OCI-LY1 (cell line): Measurements from ENCODE around the gene SIAH1.

Experiments
- CTCF ChIP-seq: fragments of 200-600 bp; sonication (generic), shearing (Covaris generic); IDR thresholded peaks from 2 replicates; pipeline ENCODE4 v1.5.1; 2017; ENCODE audit warnings: mild to moderate bottlenecking, antibody characterized with exemption, low read length, moderate library complexity, mixed read lengths
- EZH2 ChIP-seq: fragments of 200-600 bp; sonication (generic), shearing (Covaris generic); IDR thresholded peaks from 2 replicates; pipeline ENCODE4 v1.8.0; 2017; ENCODE audit warnings: borderline replicate concordance, mixed run types, mild to moderate bottlenecking, antibody characterized with exemption, low read length, moderate library complexity, mixed read lengths

- TF ChIP-seq CTCF (no peak), EZH2 (no peak)
These were observed 68.2 kb downstream of the SIAH1 start for GRCh38 chr16:48317026-48317425.
